ENCODE results near the gene MRAP.

Gene MRAP

GRCh38 chr21:32298658-32299081, at the start of gene MRAP:
TSS of gene MRAP (plus strand) at chr21:32298855. CDS start at chr21:32298972, 117 bp downstream.
- ChIA-PET POLR2A (no interaction called here), CTCF (no interaction called here)
- Histone ChIP-seq H3K9me3 (ENCODE audit: control insufficient read depth, insufficient read depth, low read depth, low read length) (no peaks in the 10 kb centered on the region), H3K4me3 (ENCODE audit: low read depth, low read length) (no peak within 1 kb of the TSS), H3K4me1 (ENCODE audit: control insufficient read depth, insufficient read depth, low read length) (no peaks in the 10 kb centered on the region), H3K27ac (ENCODE audit: extremely low read depth, low read depth, low read length) (no peak within 1 kb of the TSS), H3K36me3 (ENCODE audit: control insufficient read depth in 2 of 2, insufficient read depth in 1 of 2, low read length in 2 of 2) (peaks cover 0 to 19% of the 10 kb centered on the region in 2 experiments; a peak in 1 of 3 replicates)
- TF ChIP-seq ZNF530 (tag by site-specific recombination; IDR thresholded peaks at IDR 0.05; ENCODE audit: low read depth) (no peak), PRDM10 (tag by site-specific recombination; IDR thresholded peaks at IDR 0.05) (no peak), ZBTB11 (tag by site-specific recombination; conservative IDR thresholded peaks at IDR 0.05; ENCODE audit: low read depth) (no peak), ZNF514 (tag by site-specific recombination; IDR thresholded peaks at IDR 0.05) (no peak), ZNF350 (tag by site-specific recombination; IDR thresholded peaks at IDR 0.05) (no peak), HIC1 (tag by site-specific recombination; IDR thresholded peaks at IDR 0.05) (no peak), RBAK (tag by site-specific recombination; IDR thresholded peaks at IDR 0.05) (no peak), ZNF792 (tag by site-specific recombination; IDR thresholded peaks at IDR 0.05) (no peak), ZNF24 (tag by site-specific recombination; IDR thresholded peaks at IDR 0.05) (no peak), PRDM4 (tag by site-specific recombination; IDR thresholded peaks at IDR 0.05) (no peak), SETDB1 (IDR thresholded peaks at IDR 0.05; ENCODE audit: insufficient read length, low read length) (no peak), ZNF843 (tag by site-specific recombination; IDR thresholded peaks at IDR 0.05) (no peak), ZFP41 (tag by site-specific recombination; IDR thresholded peaks at IDR 0.05; ENCODE audit: borderline replicate concordance) (no peak), ZBTB8A (tag by site-specific recombination; IDR thresholded peaks at IDR 0.05) (no peak), KLF1 (tag by site-specific recombination; IDR thresholded peaks at IDR 0.05) (no peak)

All from HEK293 (cell line).